Naive thymus-derived CD8-positive, alpha-beta T cell (primary cell): ENCODE results near the gene LTBP1. TPM values are rescaled to one million over a fixed set of nuclear protein-coding genes. Genes with fewer than 3 reads are reported as not detected.
"Not testable (repeated sequence)": the region's sequence is repeated elsewhere in the genome, so short reads cannot be mapped to it uniquely, and the experiment has no call there.

Source experiments
- ATAC-seq, 2 donors: fragments of 150-1000 bp; cut with Tn5 transposase in 1 of 2; sonication (Bioruptor Pico), chemical (Tn5 transposase) in 1 of 2; 1 replicate in 1 of 2; 2 replicates in 1 of 2; pipeline ENCODE4 v1.10.0; 2021; ENCODE audit warnings: mild to moderate bottlenecking in 2 of 2, moderate library complexity in 2 of 2
- POLR2A ChIA-PET: fragments of 350-600 bp; sonication (Branson Sonifier 250); formaldehyde crosslinking; loops from one replicate; lab custom pipeline; 2021; ENCODE audit warnings: antibody characterized with exemption; lab: Charles Lee
- DNase-seq, 10 donors: peaks; one replicate each; pipeline versions ENCODE4 v3.0.0 to v3.0.0-alpha.2; 2020 to 2022
- H3K27ac Mint-ChIP-seq, 10 donors: one replicate each; pipeline ENCODE4 v1.8.0; 2020 to 2022; ENCODE audit warnings: mild to moderate bottlenecking in 10 of 10, mixed read lengths in 10 of 10, moderate library complexity in 4 of 10, inconsistent platforms in 1 of 10
- H3K27me3 Mint-ChIP-seq, 5 donors: one replicate each; pipeline ENCODE4 v1.8.0; 2021 to 2022; ENCODE audit warnings: mixed read lengths in 5 of 5
- H3K36me3 Mint-ChIP-seq, 3 donors: one replicate each; pipeline ENCODE4 v1.8.0; 2020 to 2022; ENCODE audit warnings: mixed read lengths in 3 of 3, mild to moderate bottlenecking in 2 of 3, inconsistent platforms in 1 of 3
- H3K4me1 Mint-ChIP-seq, 4 donors: one replicate each; pipeline ENCODE4 v1.8.0; 2021 to 2022; ENCODE audit warnings: mixed read lengths in 4 of 4
- H3K4me3 Mint-ChIP-seq, 10 donors: one replicate each; pipeline ENCODE4 v1.8.0; 2020 to 2022; ENCODE audit warnings: mild to moderate bottlenecking in 10 of 10, mixed read lengths in 10 of 10, moderate library complexity in 6 of 10, inconsistent platforms in 1 of 10
- H3K9me3 Mint-ChIP-seq, 9 donors: one replicate each; pipeline ENCODE4 v1.8.0; 2020 to 2022; ENCODE audit warnings: mixed read lengths in 9 of 9, mild to moderate bottlenecking in 3 of 9, inconsistent platforms in 1 of 9, moderate library complexity in 1 of 9
- polyA plus RNA-seq, 3 donors: library from polyadenylated mRNA; unstranded; fragments of 300-500 nt; fragmentation: Illumina TruSeq; gene quantifications; one replicate each; pipeline ENCODE4 v1.2.3, GENCODE V29; 2021
- total RNA-seq, 8 experiments: library from RNA in 2 of 8; stranded (reverse) in 2 of 8; gene quantifications; one replicate each; pipeline ENCODE4 v1.2.3 and lab custom pipeline; 2021 to 2026

Gene LTBP1
- total and polyA plus RNA-seq, 5 experiments from 2014 or later, result 0.02 TPM; not detected in 4

- Mint-ChIP-seq H3K27ac (no peak overlapping the region), H3K36me3 (no peaks in the 10 kb centered on the region), H3K4me1 (no peaks in the 10 kb centered on the region), H3K4me3 (no peak overlapping the region), H3K9me3 (no peaks in the 10 kb centered on the region), H3K27me3 (peaks cover 0 to 8% (median 3%) of the 10 kb centered on the region in 5 donors)
- ATAC-seq (no peak), DNase-seq (no peak)
- POLR2A ChIA-PET, result no interaction called here
Observed at GRCh38 chr2:33217406-33217805, 270.7 kb downstream of the LTBP1 start.

GRCh38 chr2:33219114-33219513, 272.4 kb downstream of the LTBP1 start:
- Mint-ChIP-seq H3K9me3 (no peaks in the 10 kb centered on the region), H3K4me1 (no peaks in the 10 kb centered on the region), H3K36me3 (no peaks in the 10 kb centered on the region), H3K27ac (no peak overlapping the region), H3K27me3 (peaks cover 0 to 8% (median 3%) of the 10 kb centered on the region in 5 donors), H3K4me3 (no peak overlapping the region)
- POLR2A ChIA-PET, result no interaction called here
- no peak for DNase-seq
- no peak for ATAC-seq

DNA sequence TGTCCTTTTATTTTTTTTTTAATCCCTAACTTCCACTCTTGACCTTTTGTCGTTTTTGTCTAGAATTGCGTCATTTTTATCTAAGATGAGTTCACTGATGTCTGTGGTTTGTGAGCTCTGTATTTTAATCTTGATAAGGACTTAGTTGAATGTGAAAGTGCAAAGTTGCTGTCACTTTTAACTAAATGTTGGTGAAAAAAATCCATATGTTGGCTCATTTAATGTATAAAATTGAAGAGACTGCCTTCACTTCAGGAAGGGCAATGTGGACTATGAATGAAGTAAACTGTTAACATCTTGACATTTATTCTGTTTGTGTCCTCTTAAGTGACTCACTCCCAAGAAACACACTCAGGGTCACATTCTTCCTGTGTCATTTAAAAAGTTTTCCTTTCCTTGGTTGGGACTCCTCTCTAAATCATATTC, 273.1 kb downstream of the LTBP1 start:
- no peaks in the 10 kb centered on the region for H3K9me3 Mint-ChIP-seq
- DNase-seq (no peak), ATAC-seq (no peak)
- no peaks in the 10 kb centered on the region for H3K36me3 Mint-ChIP-seq
- no peaks in the 10 kb centered on the region for H3K4me1 Mint-ChIP-seq
- peaks cover 0 to 4% (median 3%) of the 10 kb centered on the region in 5 donors for H3K27me3 Mint-ChIP-seq
- no peak overlapping the region for H3K4me3 Mint-ChIP-seq
- no peak overlapping the region for H3K27ac Mint-ChIP-seq
- POLR2A ChIA-PET, result no interaction called here

GRCh38 chr2:33220533-33220932, 273.8 kb downstream of the LTBP1 start:
- no peaks in the 10 kb centered on the region for H3K9me3 Mint-ChIP-seq
- H3K27me3 Mint-ChIP-seq, result peaks cover 0 to 6% (median 3%) of the 10 kb centered on the region in 5 donors
- POLR2A ChIA-PET, result no interaction called here
- H3K36me3 Mint-ChIP-seq, result no peaks in the 10 kb centered on the region
- no peak overlapping the region for H3K4me3 Mint-ChIP-seq
- H3K4me1 Mint-ChIP-seq, result no peaks in the 10 kb centered on the region
- DNase-seq, result no peak
- no peak for ATAC-seq
- no peak overlapping the region for H3K27ac Mint-ChIP-seq

DNA sequence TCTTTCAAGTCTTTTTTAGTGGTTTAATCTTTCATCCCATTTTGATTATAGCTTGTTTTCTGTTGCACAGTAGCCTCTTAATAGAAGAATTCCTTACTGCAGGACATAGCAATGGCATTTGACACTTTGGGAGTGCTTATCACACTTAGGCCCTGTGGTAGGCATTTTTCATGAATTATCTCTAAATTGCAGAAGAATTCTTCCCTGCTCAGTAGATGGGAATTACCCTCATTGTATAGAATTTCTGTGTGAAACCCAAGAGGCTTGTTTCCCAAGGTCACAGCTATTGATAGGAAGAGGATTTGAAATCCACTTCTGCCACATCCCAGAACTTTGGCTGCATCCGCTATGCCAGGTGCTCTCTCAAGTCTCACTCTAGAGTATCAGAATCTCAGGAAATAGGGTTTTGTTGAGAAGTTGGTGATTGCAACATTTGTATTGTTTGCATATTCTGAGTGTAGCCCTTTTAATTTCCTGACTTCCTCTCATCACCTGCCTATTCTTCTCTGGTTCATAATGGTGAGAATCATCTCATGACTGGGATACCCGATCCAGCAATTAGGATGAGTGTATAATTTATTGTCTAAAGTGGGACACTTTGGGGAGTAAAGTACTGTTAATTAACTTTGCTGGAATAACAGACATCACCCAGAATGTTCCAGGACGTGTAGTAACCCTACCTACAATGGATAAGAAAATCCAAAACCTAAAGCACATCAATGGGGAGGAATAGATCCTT, 274.5 kb downstream of the LTBP1 start:
- no peaks in the 10 kb centered on the region for H3K4me1 Mint-ChIP-seq
- POLR2A ChIA-PET, result no interaction called here
- no peaks in the 10 kb centered on the region for H3K9me3 Mint-ChIP-seq
- no peaks in the 10 kb centered on the region for H3K36me3 Mint-ChIP-seq
- DNase-seq (no peak), ATAC-seq (no peak)
- no peak overlapping the region for H3K27ac Mint-ChIP-seq
- H3K27me3 Mint-ChIP-seq, result peaks cover 0 to 3% (median under 1%) of the 10 kb centered on the region in 5 donors
- H3K4me3 Mint-ChIP-seq, result no peak overlapping the region

DNA sequence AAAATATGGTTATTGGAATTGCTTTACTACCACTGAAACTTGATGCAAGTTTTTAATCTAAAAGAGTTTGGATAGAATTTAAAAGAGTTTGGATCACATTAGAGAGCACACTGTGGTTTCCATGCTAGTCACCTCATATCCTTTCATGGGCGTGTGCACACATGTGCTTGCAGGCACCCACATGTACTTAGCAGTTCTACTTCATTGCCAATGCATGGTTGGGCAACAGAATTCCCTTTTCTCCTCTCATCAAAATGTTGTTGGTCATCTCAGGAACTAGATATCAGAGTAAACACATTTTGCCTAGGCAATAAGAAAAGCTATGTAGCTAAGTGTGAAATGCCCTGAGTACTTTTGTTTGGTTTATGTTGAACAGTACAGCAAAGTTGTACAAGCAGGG, 275.6 kb downstream of the LTBP1 start:
- H3K27me3 Mint-ChIP-seq, result peaks cover 0 to 3% (median 0%) of the 10 kb centered on the region in 5 donors
- H3K4me3 Mint-ChIP-seq, result no peak overlapping the region
- no peaks in the 10 kb centered on the region for H3K9me3 Mint-ChIP-seq
- ATAC-seq (no peak), DNase-seq (no peak)
- H3K4me1 Mint-ChIP-seq, result no peaks in the 10 kb centered on the region
- no peak overlapping the region for H3K27ac Mint-ChIP-seq
- POLR2A ChIA-PET, result no interaction called here
- H3K36me3 Mint-ChIP-seq, result no peaks in the 10 kb centered on the region

DNA sequence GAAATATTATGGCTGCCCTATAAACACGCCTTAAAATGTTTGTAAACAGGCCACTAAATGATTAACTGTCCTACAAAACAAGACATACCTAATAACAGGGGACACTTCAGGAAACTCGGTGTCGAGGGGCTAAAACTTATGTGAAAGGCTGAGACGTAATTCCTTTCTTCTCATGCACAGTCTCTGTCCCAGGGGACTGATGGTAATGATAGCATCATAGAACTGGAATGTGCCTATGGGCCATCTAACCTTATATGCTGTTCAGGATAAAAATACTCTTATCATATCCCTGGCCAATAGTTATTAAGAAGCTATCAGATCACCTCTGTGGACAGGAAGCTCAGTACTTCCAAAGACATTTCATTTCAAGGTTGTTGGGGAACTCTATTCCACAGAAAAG, 277.1 kb downstream of the LTBP1 start:
- Mint-ChIP-seq H3K4me1 (no peaks in the 10 kb centered on the region), H3K9me3 (no peaks in the 10 kb centered on the region), H3K4me3 (no peak overlapping the region), H3K27me3 (peaks cover 0 to 3% (median 0%) of the 10 kb centered on the region in 5 donors), H3K27ac (no peak overlapping the region), H3K36me3 (no peaks in the 10 kb centered on the region)
- POLR2A ChIA-PET, result no interaction called here
- ATAC-seq (no peak), DNase-seq (no peak)

GRCh38 chr2:33225350-33225749, 278.6 kb downstream of the LTBP1 start:
- ATAC-seq (no peak), DNase-seq (no peak)
- Mint-ChIP-seq H3K9me3 (no peaks in the 10 kb centered on the region), H3K27me3 (peaks cover 0 to 5% (median 0%) of the 10 kb centered on the region in 5 donors), H3K36me3 (no peaks in the 10 kb centered on the region), H3K4me1 (no peaks in the 10 kb centered on the region), H3K4me3 (no peak overlapping the region), H3K27ac (no peak overlapping the region)
- POLR2A ChIA-PET, result no interaction called here

DNA sequence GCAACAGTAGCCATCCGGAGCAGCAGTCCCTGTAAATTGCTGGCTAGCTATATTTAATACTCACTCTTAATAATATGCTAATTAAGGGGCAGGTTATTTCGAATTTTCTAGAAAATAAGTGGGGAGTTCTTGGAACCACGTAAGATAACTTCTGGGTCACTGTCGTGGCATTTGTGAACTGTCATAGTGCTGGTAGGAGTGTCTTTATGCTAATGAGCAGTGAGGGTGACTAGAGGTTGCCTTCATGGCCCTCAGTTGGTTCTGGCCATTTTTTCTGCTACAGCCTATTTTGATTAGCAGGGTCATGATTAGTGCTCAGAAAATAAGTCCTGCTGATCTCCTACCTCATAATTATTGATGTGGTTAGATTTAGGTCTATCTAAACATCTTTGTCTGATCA, 279.8 kb downstream of the LTBP1 start:
- Mint-ChIP-seq H3K4me3 (no peak overlapping the region), H3K27me3 (peaks cover 0 to 7% (median 3%) of the 10 kb centered on the region in 5 donors), H3K4me1 (no peaks in the 10 kb centered on the region), H3K9me3 (no peaks in the 10 kb centered on the region), H3K27ac (no peak overlapping the region), H3K36me3 (no peaks in the 10 kb centered on the region)
- no peak for DNase-seq
- POLR2A ChIA-PET, result no interaction called here
- ATAC-seq, result no peak

GRCh38 chr2:33229646-33230045, 282.9 kb downstream of the LTBP1 start:
- no peak for ATAC-seq
- no peaks in the 10 kb centered on the region for H3K9me3 Mint-ChIP-seq
- POLR2A ChIA-PET, result no interaction called here
- no peaks in the 10 kb centered on the region for H3K4me1 Mint-ChIP-seq
- H3K36me3 Mint-ChIP-seq, result no peaks in the 10 kb centered on the region
- H3K4me3 Mint-ChIP-seq, result no peak overlapping the region
- no peak overlapping the region for H3K27ac Mint-ChIP-seq
- DNase-seq, result no peak
- peaks cover 0 to 18% (median 10%) of the 10 kb centered on the region in 5 donors for H3K27me3 Mint-ChIP-seq

DNA sequence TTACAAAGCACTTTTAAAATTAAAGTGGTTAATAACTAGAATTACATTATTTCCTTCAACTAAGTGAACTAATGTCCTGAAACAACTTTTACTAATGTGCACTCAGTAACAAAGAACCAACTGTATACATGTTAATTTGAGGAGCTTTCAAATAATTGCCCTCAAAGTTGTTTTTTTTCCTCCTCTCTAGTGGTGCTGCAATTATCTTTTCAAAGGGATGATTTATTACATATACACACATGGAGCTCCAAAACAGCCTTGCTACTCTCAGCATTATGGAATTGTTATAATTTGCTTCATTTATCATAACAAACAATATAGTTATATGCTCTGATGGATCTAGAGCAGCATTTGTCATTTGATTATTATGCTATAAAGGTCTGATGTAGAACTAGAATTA, 283.4 kb downstream of the LTBP1 start:
- Mint-ChIP-seq H3K4me1 (no peaks in the 10 kb centered on the region), H3K9me3 (no peaks in the 10 kb centered on the region), H3K4me3 (no peak overlapping the region), H3K27ac (no peak overlapping the region), H3K36me3 (no peaks in the 10 kb centered on the region), H3K27me3 (peaks cover 0 to 17% (median 10%) of the 10 kb centered on the region in 5 donors)
- POLR2A ChIA-PET, result no interaction called here
- ATAC-seq (no peak), DNase-seq (no peak)

DNA sequence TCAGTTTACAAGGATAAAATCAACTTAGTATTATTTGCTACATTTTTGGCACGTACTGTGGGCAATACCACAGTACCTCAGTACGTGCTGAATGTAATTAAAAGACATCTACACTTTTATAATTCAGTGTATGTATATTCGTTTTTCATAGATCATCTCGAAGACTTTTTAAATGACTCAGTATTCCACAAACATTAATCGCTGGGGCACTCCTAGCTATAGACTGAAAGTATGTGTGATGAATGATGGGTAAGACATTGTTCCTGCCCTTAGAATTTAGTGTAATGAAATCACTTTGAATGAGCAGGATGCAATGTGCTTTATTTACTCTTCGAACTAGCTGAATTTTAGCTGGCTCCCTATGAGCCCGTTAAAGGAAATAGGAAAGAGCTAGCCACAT, 284.1 kb downstream of the LTBP1 start:
- POLR2A ChIA-PET, result no interaction called here
- no peaks in the 10 kb centered on the region for H3K9me3 Mint-ChIP-seq
- no peak for DNase-seq

DNA sequence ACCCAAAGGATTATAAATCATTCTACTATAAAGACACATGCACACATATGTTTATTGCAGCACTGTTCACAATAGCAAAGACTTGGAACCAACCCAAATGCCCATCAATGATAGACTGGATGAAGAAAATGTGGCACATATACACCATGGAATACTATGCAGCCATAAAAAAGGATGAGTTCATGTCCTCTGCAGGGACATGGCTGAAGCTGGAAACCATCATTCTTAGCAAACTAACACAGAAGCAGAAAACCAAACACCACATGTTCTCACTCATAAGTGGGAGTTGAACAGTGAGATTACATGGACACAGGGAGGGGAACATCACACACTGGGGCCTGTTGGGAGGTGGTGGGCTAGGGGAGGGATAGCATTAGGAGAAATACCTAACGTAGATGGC, 288.8 kb downstream of the LTBP1 start:
- POLR2A ChIA-PET, H3K4me1 Mint-ChIP-seq, H3K9me3 Mint-ChIP-seq: not testable (repeated sequence)

More for the DNA sequence above, 284.1 kb downstream of the LTBP1 start:
- Mint-ChIP-seq H3K27ac (no peak overlapping the region), H3K27me3 (peaks cover 0 to 16% (median 10%) of the 10 kb centered on the region in 5 donors), H3K36me3 (no peaks in the 10 kb centered on the region), H3K4me3 (no peak overlapping the region), H3K4me1 (no peaks in the 10 kb centered on the region)
- no peak for ATAC-seq

More for the DNA sequence above, 288.8 kb downstream of the LTBP1 start:
- H3K27ac Mint-ChIP-seq, DNase-seq, H3K36me3 Mint-ChIP-seq, H3K4me3 Mint-ChIP-seq, ATAC-seq: not testable (repeated sequence)
- H3K27me3 Mint-ChIP-seq, result peaks cover 0 to 16% (median 10%) of the 10 kb centered on the region in 5 donors
